Omental fat pad (tissue), 4 donors: Measurements from ENCODE around the gene TAOK3. TPM values are rescaled to one million over a fixed set of nuclear protein-coding genes. Genes with fewer than 3 reads are reported as not detected.

Experiments
- ATAC-seq: fragments of 150-250 bp; one replicate; pipeline ENCODE4 v1.9.1; 2016; ENCODE audit warnings: mild to moderate bottlenecking, moderate library complexity; ENCODE audit not compliant: low FRiP score
- DNase-seq: peaks from one replicate; pipeline ENCODE4 v3.0.0-alpha.2; 2019; ENCODE audit warnings: low spot score
- total RNA-seq, 4 donors: library from RNA; depleted of rRNA; stranded (reverse); fragments of >200 nt; gene quantifications; one replicate each; pipeline ENCODE4 v1.1.0, GENCODE V29; 2016
- TF ChIP-seq, protein P1 (sequence below), 3 donors: fragments of 450-650 bp; IDR thresholded peaks; one replicate each; pipeline ENCODE4 v1.5.1; 2016 to 2017; ENCODE audit warnings: antibody characterized with exemption in 3 of 3, mild to moderate bottlenecking in 3 of 3, moderate library complexity in 2 of 3

The TAOK3 gene
- total RNA-seq, 4 donors from 2014 or later, result 35.5 to 47.4 (median 40.7) TPM

DNA sequence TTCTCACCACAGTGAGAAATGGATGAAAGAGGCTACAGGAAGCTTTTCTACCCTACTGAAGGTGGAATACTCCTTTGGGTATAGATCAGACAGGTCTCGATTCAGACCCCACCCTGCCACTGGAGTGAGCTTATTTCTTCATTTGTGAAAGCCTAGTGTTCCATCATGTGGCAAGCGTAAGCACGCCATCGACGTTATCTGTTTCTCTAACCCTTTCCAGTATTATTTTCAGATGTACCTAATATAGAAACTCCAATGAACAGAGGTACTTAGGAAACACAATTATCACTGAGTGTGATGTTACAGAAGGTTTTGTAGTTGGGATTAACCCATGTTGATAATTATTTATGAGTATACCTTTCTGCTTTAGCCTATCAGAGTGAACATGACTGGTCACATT is 224.4 kb downstream of the TAOK3 start:
- DNase-seq (no peak), ATAC-seq (no peak)

GRCh38 chr12:118145798-118146156 is 226.9 kb downstream of the TAOK3 start:
- DNase-seq (no peak), ATAC-seq (no peak)
- TF ChIP-seq, protein P1, sequence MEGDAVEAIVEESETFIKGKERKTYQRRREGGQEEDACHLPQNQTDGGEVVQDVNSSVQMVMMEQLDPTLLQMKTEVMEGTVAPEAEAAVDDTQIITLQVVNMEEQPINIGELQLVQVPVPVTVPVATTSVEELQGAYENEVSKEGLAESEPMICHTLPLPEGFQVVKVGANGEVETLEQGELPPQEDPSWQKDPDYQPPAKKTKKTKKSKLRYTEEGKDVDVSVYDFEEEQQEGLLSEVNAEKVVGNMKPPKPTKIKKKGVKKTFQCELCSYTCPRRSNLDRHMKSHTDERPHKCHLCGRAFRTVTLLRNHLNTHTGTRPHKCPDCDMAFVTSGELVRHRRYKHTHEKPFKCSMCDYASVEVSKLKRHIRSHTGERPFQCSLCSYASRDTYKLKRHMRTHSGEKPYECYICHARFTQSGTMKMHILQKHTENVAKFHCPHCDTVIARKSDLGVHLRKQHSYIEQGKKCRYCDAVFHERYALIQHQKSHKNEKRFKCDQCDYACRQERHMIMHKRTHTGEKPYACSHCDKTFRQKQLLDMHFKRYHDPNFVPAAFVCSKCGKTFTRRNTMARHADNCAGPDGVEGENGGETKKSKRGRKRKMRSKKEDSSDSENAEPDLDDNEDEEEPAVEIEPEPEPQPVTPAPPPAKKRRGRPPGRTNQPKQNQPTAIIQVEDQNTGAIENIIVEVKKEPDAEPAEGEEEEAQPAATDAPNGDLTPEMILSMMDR (IDR thresholded peaks at IDR 0.05), result no peak

More for the DNA sequence above, 224.4 kb downstream of the TAOK3 start:
- TF ChIP-seq, protein P1 (IDR thresholded peaks at IDR 0.05), result no peak

GRCh38 chr12:118145113-118145797 is 227.5 kb downstream of the TAOK3 start:
- no peak for DNase-seq
- TF ChIP-seq, protein P1 (IDR thresholded peaks at IDR 0.05), result no peak
- ATAC-seq, result no peak

GRCh38 chr12:118144499-118144898 is 228.2 kb downstream of the TAOK3 start:
- TF ChIP-seq, protein P1 (IDR thresholded peaks at IDR 0.05), result no peak
- DNase-seq (no peak), ATAC-seq (no peak)

GRCh38 chr12:118140825-118141224 is 231.9 kb downstream of the TAOK3 start:
- DNase-seq (no peak), ATAC-seq (no peak)
- TF ChIP-seq, protein P1 (IDR thresholded peaks at IDR 0.05), result no peak

DNA sequence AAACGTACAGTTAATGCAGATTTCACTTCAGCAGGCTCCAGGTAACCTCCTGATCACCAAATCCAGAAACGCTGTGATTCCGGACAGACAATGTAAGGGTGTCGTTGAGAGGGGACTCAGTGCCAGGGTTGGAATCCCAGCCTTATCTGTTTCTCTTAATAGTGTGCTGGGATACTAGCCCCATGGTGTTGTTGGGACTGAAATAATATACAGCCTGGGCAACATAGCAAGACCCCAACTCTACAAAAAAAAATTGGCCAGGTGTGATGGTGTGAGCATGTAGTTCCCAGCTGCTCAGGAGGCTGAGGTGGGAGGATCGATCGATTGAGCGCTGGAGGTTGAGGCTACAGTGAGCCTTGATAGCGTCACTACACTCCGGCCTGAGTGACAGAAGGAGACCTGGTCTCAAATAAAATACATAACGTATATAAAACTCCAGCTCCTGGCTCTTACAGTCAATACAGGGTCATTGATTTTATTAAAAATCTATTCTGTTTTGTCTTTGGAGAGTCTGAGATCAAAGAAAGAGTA is 235.5 kb downstream of the TAOK3 start:
- DNase-seq (no peak), ATAC-seq (no peak)
- TF ChIP-seq, protein P1 (IDR thresholded peaks at IDR 0.05), result no peak

- ATAC-seq (peak; percentile 46), DNase-seq (peak; percentile 42)
- TF ChIP-seq, protein P1 (IDR thresholded peaks at IDR 0.05), result no peak
Observed at GRCh38 chr12:118136559-118137003, 236.1 kb downstream of the TAOK3 start.
